Measurements from ENCODE around the gene MYT1. TPM values are rescaled to one million over a fixed set of nuclear protein-coding genes. Genes with fewer than 3 reads are reported as not detected.

Gene MYT1
- total and polyA plus RNA-seq, 9 of the 15 experiments (the other 6 are each of a cell fraction or from before 2014, with no cell fraction given) = 0.02 to 0.12 (median 0.06) TPM; not detected in 4

- H3K27ac ChIP-seq (ENCODE audit: extremely low read depth, low read depth, low read length) = no peak overlapping the region
- POLR2A ChIA-PET = interaction anchor here (0.6 to 1.1 kb wide), 2 partner anchors 15 to 18 kb away, joined by 3 read pairs; no protein-coding TSS in a partner anchor
- intact Hi-C loops (cut with micrococcal nuclease) (no loop called here), in situ Hi-C loops (cut with MboI) (no loop called here)
- no peak for FAIRE-seq
- H4K20me1 ChIP-seq (replicated peaks; ENCODE audit: control insufficient read depth, insufficient read depth, low read length) = no peaks in the 10 kb centered on the region
- no peak for DNase-seq (ENCODE audit: extremely low read depth in 1 of 4, low spot score in 3 of 4)
- H3K36me3 ChIP-seq (ENCODE audit: control insufficient read depth, insufficient read depth, low read length) = no peaks in the 10 kb centered on the region
- H3K9me1 ChIP-seq (ENCODE audit: control insufficient read depth, insufficient read depth, low read length) = no peaks in the 10 kb centered on the region
- 0% methylated on average over 11 of the region's 13 CpGs for WGBS (ENCODE audit: insufficient coverage, low coverage, missing lambda C conversion rate)
- H3K9me3 ChIP-seq (replicated peaks; ENCODE audit: control insufficient read depth, insufficient read depth, low read depth, low read length) = peaks cover 13% of the 10 kb centered on the region
- peaks cover 17 to 66% of the 10 kb centered on the region in 2 experiments; a peak in 4 of 5 replicates for H3K27me3 ChIP-seq (ENCODE audit: control insufficient read depth in 2 of 2, insufficient read depth in 2 of 2, low read length in 2 of 2)
- no peaks in the 10 kb centered on the region for H3K4me1 ChIP-seq (replicated peaks in 1 of 2; ENCODE audit: control insufficient read depth in 2 of 2, insufficient read depth in 2 of 2, low read length in 2 of 2)
- H3K79me2 ChIP-seq (ENCODE audit: control insufficient read depth, insufficient read depth, low read length) = no peaks in the 10 kb centered on the region
- BruUV-seq (replicated peaks) = no TSS peak
- no peak for ATAC-seq
- TF ChIP-seq ELK1 (CRISPR knock-in tag; IDR thresholded peaks at IDR 0.05) = no peak
- no peak for TF ChIP-seq NELFE (IDR thresholded peaks at IDR 0.05; ENCODE audit: insufficient read depth, insufficient read length)
- TF ChIP-seq ZNF76 (CRISPR knock-in tag; IDR thresholded peaks at IDR 0.05; ENCODE audit: borderline replicate concordance) = no peak
- no peak for TF ChIP-seq NFATC3 (IDR thresholded peaks at IDR 0.05)
- TF ChIP-seq NFE2L1 (tag; IDR thresholded peaks at IDR 0.05; ENCODE audit: borderline replicate concordance, low read depth) = no peak
- TF ChIP-seq GATAD2B (IDR thresholded peaks at IDR 0.05; ENCODE audit: borderline replicate concordance) = no peak
- no peak for TF ChIP-seq MLX (CRISPR knock-in tag; conservative IDR thresholded peaks at IDR 0.05)
- no peak for TF ChIP-seq ZZZ3 (IDR thresholded peaks at IDR 0.05)
- H3K9ac ChIP-seq (ENCODE audit: insufficient read depth in 1 of 2, low read depth in 2 of 2, low read length in 2 of 2) = 0 out of 4 replicates have a peak overlapping the region, but pooled peaks of 1 of the 2 experiments have one; percentile 17
- no peak overlapping the region for H3K4me3 ChIP-seq
- CTCF ChIA-PET (ENCODE audit: low intra/inter-chr PET ratio) = no interaction called here
- H3K4me2 ChIP-seq (ENCODE audit: insufficient read depth, low read length) = no peak overlapping the region
- no peak overlapping the region for H2AFZ ChIP-seq (ENCODE audit: low read depth, low read length)
Observed at GRCh38 chr20:64140061-64140931, 24.0 kb upstream of the MYT1 start.
